GM10266 (cell line): ENCODE results near the gene TMEM221.

Experiments used
- DNase-seq: peaks from one replicate; pipeline ENCODE4 v3.0.0; 2012; ENCODE audit errors: extremely low spot score
- TF ChIP-seq, protein P1 (sequence below): IDR thresholded peaks from 2 replicates; pipeline ENCODE4 v1.5.1; 2012; ENCODE audit warnings: mild to moderate bottlenecking, low read depth; ENCODE audit not compliant: control insufficient read depth, insufficient read depth; ENCODE audit errors: missing control alignments

The TMEM221 gene

DNA sequence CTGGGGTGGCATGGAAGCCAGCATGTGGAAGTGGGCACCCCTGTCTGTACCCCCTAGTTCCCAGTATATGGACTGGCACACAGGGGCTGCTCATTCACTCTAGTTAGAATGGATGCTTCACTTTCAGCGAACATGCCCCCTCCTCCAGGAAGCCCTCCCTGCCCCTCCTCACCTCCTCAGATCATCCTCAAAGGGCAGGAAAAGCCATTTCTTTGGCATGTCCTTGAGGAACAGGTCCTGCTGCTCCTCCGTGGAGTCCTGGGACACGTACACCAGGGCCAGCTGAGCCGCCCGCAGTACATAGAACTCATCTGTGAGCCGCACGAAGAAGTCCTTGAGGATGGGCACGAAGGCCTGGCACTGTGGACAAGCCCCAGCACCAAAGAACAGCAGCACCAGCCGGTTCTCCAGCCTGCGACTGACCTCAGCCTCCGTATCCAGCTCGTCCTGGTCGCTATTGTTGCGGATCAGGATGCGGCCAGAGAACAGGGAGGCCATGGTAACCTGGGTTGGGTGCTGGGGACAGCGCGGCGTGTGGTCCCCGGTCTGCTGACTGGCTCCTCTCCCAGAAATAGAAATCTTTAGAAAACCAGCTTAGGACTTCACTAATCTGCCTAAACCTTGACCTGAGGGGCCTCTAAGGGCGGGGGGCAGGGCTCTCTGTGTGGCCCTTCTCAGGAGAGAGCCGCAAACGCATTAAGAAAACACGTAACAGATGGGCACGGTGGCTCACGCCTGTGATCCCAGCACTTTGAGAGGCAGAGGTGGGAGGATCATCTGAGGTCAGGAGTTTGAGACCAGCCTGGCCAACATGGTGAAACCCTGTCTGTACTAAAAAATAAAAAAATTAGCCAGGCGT is 12.1 kb upstream of the TMEM221 start, which contains the start of gene NXNL1:
Gene NXNL1 (minus strand): TSS at position 555 of the 859 bp plus-strand sequence. CDS start 57 bp downstream, at position 498.
- TF ChIP-seq, protein P1, sequence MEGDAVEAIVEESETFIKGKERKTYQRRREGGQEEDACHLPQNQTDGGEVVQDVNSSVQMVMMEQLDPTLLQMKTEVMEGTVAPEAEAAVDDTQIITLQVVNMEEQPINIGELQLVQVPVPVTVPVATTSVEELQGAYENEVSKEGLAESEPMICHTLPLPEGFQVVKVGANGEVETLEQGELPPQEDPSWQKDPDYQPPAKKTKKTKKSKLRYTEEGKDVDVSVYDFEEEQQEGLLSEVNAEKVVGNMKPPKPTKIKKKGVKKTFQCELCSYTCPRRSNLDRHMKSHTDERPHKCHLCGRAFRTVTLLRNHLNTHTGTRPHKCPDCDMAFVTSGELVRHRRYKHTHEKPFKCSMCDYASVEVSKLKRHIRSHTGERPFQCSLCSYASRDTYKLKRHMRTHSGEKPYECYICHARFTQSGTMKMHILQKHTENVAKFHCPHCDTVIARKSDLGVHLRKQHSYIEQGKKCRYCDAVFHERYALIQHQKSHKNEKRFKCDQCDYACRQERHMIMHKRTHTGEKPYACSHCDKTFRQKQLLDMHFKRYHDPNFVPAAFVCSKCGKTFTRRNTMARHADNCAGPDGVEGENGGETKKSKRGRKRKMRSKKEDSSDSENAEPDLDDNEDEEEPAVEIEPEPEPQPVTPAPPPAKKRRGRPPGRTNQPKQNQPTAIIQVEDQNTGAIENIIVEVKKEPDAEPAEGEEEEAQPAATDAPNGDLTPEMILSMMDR: no peak
- DNase-seq: no peak

DNA sequence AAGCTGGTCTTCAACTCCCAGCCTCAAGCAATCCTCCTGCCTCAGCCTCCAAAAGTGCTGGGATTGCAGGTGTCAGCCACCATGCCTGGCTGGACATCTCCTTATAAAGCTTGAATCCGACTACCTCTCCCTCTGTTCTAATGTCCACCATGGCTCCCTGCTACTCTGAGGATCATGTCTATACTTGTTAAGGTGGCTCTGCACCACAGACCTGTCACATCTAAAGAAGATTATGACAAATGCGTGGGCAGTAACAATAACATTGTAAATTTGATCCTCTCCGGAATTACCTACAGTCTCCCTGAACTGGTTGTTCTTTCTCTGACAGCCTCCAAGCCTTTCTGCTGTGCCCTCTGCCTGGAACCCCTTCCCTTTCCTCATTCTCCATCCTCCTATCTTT is 10.5 kb upstream of the TMEM221 start:
- TF ChIP-seq, protein P1: no peak
- no peak for DNase-seq

DNA sequence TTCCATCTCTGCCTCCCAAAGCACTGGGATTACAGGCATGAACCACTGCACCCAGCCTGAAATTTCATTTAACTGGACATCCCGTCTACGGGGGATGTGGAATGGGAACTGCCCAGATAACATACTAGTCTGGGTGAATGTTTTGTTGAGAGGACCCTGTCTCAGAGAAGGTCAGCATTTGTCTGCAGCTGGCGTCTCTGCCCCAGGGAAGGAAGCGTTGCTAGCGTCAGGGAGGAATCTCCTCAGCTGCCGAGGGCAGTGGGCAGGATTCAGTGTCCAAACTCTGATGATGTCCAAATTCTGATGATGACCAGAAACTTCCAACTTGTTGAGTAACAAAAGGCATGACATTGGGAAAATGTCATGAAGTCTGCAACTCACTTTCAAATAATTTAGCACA is 9.1 kb upstream of the TMEM221 start:
- TF ChIP-seq, protein P1: no peak
- DNase-seq: peak; percentile 3

DNA sequence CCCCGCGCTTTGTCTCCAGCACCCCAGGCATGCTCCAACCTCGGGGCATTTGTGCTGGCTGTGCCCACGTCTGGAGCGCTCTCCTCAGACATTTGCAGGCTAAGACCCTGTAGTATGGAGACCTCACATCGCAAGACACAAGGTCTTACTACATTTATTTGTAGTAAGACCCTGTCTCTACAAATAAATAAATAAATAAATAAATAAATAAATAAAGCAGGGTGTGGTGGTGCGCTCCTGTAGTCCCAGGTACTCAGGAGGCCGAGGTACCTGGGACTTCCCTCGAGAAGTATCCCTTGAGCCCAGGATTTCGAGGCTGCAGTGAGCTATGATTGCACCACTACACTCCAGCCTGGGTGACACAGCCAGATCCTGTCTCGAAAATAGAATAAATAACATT is 7.7 kb upstream of the TMEM221 start:
- TF ChIP-seq, protein P1: no peak
- no peak for DNase-seq

DNA sequence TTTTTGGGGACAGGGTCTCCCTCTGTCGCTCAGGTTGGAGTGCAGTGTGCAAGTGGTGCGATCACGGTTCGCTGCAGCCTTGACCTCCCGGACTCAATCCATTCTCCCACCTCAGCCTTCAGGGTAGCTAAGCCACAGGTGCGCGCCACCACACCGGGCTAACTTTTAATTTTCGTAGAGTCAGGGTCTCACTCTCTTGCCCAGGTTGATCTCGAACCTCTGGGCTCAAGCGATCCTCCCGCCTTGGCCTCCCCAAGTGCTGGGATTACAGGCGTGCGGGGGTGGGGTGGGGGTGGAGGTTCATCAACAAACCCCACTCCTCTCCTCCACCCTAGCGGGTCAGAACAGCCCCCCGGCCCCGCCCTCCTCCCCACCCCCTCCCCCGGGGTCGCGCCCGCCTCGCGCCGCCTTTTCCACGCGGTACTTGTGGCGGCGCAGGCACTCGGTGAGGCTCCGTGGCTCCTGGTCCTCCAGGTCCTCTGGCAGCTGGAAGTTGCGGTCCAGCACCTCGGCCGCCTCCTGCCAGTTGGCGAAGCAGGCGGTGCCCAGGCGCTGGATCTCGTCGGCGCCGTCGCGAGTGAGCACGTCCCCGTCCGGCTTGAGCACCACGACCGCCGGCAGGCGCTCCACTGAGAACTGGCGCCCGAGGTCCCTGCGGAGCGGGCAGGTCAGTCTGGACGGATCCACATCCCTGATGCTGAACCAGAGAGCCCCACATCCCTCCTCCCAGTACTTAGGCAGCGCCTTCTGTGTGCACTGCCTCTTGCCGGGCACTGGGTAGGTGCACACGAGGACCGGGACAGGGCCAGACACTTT is 7.0 kb upstream of the TMEM221 start:
- TF ChIP-seq, protein P1: no peak
- peak; percentile 11 for DNase-seq

DNA sequence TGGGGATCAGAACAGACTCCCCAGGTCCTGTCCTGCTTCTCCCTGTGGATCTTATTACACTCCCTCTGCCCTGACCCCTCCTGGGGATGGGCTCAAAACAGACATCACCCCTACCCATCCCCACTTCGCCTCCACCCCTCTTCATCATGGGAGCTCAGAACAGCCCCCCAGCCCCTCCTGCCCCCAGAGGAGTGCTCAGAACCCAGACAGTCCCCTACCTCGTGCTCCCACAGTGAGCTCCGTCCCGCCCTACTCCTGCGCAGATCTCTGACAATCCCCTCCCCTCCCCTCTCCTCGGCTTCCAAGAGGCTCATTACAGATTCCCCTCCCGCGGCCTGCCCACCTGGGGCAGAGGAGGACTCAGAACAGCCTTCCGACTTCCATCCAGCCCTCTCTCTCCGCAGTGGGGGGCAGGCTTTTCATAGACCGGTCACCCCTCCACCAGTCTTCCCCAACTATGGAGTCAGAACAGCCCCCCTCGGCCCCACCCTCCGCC is 6.2 kb upstream of the TMEM221 start:
- DNase-seq: peak; percentile 40
- TF ChIP-seq, protein P1: no peak
